Cardiac muscle cell (in vitro differentiated cells and primary cell): ENCODE results near the gene SH3GL2. TPM values are rescaled to one million over a fixed set of nuclear protein-coding genes. Genes with fewer than 3 reads are reported as not detected.

Experiments used
- DNase-seq, 2 donors: peaks; one replicate each; pipeline versions ENCODE4 v3.0.0 to v3.0.0-alpha.2; 2010 to 2017; ENCODE audit warnings: low read depth in 1 of 2, low spot score in 1 of 2
- H3K27ac ChIP-seq: fragments of 200-600 bp; sonication (generic); 2 replicates; pipeline ENCODE4 v1.5.1; 2016
- H3K27me3 ChIP-seq: fragments of 200-600 bp; sonication (generic); 2 replicates; pipeline ENCODE4 v1.6.0; 2016; ENCODE audit warnings: control low read depth
- H3K36me3 ChIP-seq: fragments of 200-600 bp; sonication (generic); 2 replicates; pipeline ENCODE4 v1.5.1; 2016; ENCODE audit warnings: control low read depth
- H3K4me1 ChIP-seq: fragments of 200-600 bp; sonication (generic); 2 replicates; pipeline ENCODE4 v1.8.1; 2017; ENCODE audit warnings: low read depth, mild to moderate bottlenecking, mixed run types
- H3K4me3 ChIP-seq: fragments of 200-600 bp; sonication (generic); 2 replicates; pipeline ENCODE4 v1.5.1; 2016; ENCODE audit warnings: mild to moderate bottlenecking
- H3K9me3 ChIP-seq: fragments of 200-600 bp; sonication (generic); 2 replicates; pipeline ENCODE4 v1.5.1; 2017; ENCODE audit warnings: low read depth, mild to moderate bottlenecking, control low read depth
- polyA plus RNA-seq: library from polyadenylated mRNA; unstranded; fragments of >200 nt; fragmentation: Nextera tagmentation; extraction: Ambion mirVana; gene quantifications from 2 replicates; pipeline ENCODE4 v1.2.1, GENCODE V29; 2016
- total RNA-seq: library from RNA; depleted of rRNA; stranded (reverse); fragments of >200 nt; gene quantifications from 2 replicates; pipeline ENCODE4 v1.2.3, GENCODE V29; 2016
- TF ChIP-seq, protein P1 (sequence below): IDR thresholded peaks from 2 replicates; pipeline ENCODE4 v1.5.1; 2012; ENCODE audit warnings: low read depth, mild to moderate bottlenecking, low read length

The SH3GL2 gene
- total and polyA plus RNA-seq, 2 experiments from 2014 or later, result 0.06 TPM; not detected in 1

GRCh38 chr9:17699615-17700330, 120.9 kb downstream of the SH3GL2 start:
- Histone ChIP-seq H3K27me3 (no peaks in the 10 kb centered on the region), H3K9me3 (no peaks in the 10 kb centered on the region), H3K27ac (no peak overlapping the region), H3K4me3 (no peak overlapping the region), H3K4me1 (no peaks in the 10 kb centered on the region), H3K36me3 (no peaks in the 10 kb centered on the region)
- TF ChIP-seq, protein P1, sequence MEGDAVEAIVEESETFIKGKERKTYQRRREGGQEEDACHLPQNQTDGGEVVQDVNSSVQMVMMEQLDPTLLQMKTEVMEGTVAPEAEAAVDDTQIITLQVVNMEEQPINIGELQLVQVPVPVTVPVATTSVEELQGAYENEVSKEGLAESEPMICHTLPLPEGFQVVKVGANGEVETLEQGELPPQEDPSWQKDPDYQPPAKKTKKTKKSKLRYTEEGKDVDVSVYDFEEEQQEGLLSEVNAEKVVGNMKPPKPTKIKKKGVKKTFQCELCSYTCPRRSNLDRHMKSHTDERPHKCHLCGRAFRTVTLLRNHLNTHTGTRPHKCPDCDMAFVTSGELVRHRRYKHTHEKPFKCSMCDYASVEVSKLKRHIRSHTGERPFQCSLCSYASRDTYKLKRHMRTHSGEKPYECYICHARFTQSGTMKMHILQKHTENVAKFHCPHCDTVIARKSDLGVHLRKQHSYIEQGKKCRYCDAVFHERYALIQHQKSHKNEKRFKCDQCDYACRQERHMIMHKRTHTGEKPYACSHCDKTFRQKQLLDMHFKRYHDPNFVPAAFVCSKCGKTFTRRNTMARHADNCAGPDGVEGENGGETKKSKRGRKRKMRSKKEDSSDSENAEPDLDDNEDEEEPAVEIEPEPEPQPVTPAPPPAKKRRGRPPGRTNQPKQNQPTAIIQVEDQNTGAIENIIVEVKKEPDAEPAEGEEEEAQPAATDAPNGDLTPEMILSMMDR, result no peak
- no peak for DNase-seq

- H3K27ac ChIP-seq, result no peak overlapping the region
- H3K4me1 ChIP-seq, result no peaks in the 10 kb centered on the region
- no peaks in the 10 kb centered on the region for H3K36me3 ChIP-seq
- TF ChIP-seq, protein P1, result no peak
- no peak for DNase-seq
- H3K4me3 ChIP-seq, result no peak overlapping the region
- no peaks in the 10 kb centered on the region for H3K27me3 ChIP-seq
- no peaks in the 10 kb centered on the region for H3K9me3 ChIP-seq
These were observed 127.5 kb downstream of the SH3GL2 start for GRCh38 chr9:17706347-17706746.

DNA sequence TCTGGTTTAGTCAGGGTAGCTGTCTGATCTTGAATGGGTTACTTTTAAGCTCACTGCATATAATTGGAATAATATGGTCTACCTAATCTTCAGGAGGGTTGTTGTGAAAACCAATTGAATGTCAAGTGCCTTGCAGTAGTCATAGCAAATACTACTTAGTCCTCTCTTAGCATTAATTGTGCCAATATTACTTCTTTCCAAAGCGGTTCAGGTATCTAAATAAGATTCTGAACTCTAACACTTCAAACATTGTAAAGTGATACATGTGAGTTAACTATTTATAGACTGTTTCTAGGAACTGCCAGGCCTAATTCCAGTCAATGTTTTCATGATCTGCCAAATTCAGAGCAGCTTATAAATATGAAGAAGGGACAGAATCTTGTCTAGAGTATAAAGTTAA, 140.2 kb downstream of the SH3GL2 start:
- Histone ChIP-seq H3K4me3 (no peak overlapping the region), H3K27me3 (no peaks in the 10 kb centered on the region), H3K4me1 (no peaks in the 10 kb centered on the region), H3K9me3 (no peaks in the 10 kb centered on the region), H3K36me3 (no peaks in the 10 kb centered on the region), H3K27ac (no peak overlapping the region)
- no peak for DNase-seq
- TF ChIP-seq, protein P1, result no peak

DNA sequence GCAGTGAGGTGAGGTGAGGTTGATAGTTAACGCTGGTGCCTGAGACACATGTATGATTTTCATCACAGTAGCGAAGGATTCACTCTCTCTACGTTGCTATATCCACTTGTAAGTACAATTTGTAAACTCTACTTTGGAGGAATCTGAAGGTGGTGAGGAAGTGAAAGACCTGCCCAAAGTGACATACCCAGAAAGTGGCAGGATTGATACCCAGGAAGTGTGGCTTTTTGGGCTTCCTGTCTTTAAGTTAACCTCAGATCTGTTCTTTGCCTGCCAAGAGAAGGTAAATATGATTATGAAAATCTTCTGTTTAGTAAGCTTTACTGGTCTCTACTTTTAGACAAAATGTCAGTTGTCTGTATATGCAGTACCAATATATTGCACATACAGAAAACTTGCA, 143.1 kb downstream of the SH3GL2 start:
- no peaks in the 10 kb centered on the region for H3K27me3 ChIP-seq
- no peak overlapping the region for H3K27ac ChIP-seq
- H3K9me3 ChIP-seq, result no peaks in the 10 kb centered on the region
- no peak overlapping the region for H3K4me3 ChIP-seq
- TF ChIP-seq, protein P1, result no peak
- no peaks in the 10 kb centered on the region for H3K4me1 ChIP-seq
- DNase-seq, result no peak
- H3K36me3 ChIP-seq, result no peaks in the 10 kb centered on the region

DNA sequence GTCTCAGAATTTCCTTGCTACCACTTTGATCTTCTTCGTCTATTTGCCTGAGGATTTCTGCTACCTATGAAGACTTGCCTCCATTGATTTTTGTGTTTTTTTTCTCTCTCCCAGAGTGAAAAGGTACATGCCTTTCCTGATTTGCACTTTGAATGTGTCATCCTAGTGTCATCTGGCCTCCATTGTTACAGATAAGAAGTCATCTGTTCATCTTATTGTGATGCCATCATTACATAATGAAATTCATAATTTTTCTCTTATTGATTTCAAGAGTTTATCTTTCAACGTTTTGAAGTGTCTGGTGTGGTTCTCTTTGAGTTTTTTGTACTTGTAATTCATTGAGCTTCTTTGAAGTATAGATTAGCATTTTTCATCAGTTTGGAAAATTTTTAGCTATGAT, 144.8 kb downstream of the SH3GL2 start:
- Histone ChIP-seq H3K4me1 (no peaks in the 10 kb centered on the region), H3K4me3 (no peak overlapping the region), H3K27me3 (no peaks in the 10 kb centered on the region), H3K36me3 (no peaks in the 10 kb centered on the region), H3K9me3 (no peaks in the 10 kb centered on the region), H3K27ac (no peak overlapping the region)
- TF ChIP-seq, protein P1, result no peak
- no peak for DNase-seq
